ENCODE results near the gene NT5DC2.

Gene NT5DC2

DNA sequence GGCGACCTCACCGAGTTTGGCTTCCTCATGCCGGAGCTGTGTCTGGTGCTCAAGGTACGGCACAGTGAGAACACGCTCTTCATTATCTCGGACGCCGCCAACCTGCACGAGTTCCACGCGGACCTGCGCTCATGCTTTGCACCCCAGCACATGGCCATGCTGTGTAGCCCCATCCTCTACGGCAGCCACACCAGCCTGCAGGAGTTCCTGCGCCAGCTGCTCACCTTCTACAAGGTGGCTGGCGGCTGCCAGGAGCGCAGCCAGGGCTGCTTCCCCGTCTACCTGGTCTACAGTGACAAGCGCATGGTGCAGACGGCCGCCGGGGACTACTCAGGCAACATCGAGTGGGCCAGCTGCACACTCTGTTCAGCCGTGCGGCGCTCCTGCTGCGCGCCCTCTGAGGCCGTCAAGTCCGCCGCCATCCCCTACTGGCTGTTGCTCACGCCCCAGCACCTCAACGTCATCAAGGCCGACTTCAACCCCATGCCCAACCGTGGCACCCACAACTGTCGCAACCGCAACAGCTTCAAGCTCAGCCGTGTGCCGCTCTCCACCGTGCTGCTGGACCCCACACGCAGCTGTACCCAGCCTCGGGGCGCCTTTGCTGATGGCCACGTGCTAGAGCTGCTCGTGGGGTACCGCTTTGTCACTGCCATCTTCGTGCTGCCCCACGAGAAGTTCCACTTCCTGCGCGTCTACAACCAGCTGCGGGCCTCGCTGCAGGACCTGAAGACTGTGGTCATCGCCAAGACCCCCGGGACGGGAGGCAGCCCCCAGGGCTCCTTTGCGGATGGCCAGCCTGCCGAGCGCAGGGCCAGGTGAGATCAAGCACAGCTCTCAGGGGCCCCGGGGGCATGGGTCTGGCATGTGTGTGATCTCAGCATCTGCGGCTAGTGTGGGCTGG, 45.6 kb downstream of the NT5DC2 start:
- no peak for DNase-seq

DNA sequence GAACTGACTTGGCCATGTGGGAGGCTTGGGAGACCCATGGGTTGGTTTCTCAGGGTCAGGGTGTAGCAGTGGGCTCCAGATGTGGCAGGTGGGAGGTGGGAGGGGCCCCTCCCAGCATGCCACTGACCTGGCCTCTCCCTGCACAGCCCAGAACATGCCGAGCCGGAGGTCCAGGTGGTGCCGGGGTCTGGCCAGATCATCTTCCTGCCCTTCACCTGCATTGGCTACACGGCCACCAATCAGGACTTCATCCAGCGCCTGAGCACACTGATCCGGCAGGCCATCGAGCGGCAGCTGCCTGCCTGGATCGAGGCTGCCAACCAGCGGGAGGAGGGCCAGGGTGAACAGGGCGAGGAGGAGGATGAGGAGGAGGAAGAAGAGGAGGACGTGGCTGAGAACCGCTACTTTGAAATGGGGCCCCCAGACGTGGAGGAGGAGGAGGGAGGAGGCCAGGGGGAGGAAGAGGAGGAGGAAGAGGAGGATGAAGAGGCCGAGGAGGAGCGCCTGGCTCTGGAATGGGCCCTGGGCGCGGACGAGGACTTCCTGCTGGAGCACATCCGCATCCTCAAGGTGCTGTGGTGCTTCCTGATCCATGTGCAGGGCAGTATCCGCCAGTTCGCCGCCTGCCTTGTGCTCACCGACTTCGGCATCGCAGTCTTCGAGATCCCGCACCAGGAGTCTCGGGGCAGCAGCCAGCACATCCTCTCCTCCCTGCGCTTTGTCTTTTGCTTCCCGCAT, 46.4 kb downstream of the NT5DC2 start:
- no peak for DNase-seq

DNA sequence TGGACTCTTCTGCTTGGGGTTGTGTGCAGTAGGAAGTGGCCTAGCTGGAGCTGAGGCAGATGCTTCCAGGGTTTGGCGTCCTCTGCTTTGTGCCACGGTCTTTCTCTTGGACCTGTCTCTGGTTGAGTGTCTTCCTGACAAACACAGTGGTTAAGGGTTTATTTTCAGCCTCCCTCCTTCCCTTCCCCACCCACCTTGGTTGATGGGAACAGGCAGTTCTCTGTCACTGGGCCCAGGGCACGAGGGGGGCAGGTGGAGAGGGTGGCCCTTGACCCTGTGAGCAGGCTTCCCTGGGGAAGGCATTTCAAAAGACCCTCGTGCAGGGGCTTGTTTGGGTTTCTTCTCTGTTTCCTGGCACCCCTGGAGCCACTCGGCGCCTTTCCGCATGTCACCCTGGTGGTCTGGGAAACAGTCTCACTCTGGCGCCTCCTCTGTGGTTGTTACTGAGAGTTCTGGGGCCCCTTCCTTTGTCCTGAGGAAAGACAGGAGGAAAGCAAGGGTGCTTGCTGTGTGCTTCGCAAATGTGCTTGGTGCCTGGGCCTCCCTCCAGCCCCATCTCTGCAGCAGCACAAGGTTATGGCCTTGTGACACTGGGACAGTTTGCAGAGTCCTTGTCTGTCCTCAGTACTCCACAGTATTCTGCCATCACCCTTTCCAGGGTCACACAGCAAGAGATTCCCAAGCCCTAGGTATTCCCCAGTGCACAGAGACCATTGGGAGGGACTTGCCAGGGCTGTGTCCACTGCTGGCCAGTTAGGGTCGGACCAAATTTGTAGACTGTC, 48.8 kb downstream of the NT5DC2 start:
- no peak for DNase-seq

DNA sequence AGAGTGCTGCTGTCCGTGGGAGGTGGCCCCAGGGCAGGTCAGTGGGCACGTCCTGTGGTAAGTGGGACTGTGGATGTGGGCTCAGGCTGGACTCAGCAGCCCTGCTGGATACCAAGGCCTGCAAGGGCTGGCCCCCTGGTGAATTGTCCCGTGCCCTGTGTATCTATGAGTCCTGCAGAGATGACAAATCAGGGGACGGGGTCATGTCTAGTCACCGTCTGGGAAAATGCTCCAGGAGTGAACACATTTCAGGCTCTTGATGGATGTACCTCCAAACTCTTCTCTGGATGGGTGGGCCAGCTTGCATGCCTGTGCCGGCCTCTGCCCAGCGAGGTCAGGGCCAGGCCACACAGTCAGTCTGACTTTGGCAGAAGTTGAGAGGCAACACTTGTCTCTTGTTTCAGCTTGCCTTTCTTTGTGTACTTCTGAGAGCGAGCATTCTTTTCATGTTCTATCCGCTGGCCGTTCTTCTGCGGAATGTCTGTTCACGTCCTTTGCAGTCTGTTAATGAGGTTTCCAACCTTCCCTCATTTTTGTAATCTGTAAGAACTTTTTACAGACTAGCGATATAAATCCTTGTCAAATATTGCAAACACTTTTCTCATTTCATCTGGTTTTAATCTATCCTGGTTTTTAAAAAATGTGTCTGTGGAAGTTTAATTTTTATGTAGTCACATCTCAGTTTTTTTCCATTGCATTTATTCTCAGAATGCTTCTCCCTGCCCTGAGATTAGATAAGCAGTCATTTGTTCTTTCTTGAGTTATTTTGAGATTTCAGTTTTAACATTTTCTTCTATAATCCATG, 49.9 kb downstream of the NT5DC2 start:
- DNase-seq, result peak; percentile 44

DNA sequence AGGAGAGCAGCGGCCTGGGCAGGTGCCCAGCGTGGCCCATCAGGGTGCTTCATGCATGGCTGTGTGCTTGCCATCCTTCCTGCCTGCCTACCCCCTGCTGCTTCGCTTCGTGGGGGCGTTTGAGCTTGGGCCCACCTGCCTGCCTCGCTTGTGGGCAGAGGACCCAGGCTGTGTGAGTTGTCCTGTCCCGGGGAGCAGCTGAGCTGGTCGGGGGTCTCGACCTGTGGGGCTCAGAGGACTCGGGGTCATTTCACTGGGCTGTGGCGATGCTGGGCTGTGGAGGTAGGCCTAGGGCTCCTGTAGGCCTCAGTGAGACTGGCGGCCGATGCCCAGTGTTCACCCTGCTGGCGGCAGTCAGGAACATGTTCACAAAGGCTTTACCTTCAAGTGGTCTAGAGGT, 50.6 kb downstream of the NT5DC2 start:
- no peak for DNase-seq

DNA sequence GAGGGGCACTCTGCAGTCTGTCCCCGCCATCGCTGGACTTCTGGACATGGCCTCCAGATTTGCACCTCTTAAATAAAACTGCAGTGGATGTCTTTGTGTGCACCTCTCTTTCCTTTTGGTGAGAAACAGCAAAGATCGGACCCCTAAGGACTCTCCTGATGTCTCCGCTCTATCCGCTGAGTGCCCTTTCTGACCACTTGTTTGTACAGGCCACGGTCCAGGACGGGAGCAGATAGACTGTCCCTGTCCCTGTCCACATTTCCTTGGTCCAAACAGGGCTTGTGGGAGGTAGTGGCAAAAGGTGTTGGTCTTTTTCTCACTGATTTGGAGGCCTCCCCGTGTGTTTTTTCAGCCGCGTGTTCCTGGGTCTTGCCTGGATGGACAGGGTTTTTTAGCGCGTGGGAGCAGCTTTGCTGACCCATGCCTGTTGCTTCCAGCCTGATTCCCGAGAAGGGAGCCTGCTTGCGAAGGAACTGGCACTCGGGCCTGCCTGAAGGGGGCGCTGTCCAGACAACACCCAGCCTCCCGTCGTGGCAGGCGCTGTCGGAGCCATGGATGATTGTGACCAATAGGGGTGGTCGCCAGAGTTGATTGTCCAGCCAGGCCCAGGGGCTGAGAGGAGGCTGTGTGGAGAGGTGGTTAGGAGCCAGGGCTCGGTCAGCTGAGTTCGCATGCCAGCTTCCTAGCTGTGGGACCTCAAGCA, 51.7 kb downstream of the NT5DC2 start:
- no peak for DNase-seq

DNA sequence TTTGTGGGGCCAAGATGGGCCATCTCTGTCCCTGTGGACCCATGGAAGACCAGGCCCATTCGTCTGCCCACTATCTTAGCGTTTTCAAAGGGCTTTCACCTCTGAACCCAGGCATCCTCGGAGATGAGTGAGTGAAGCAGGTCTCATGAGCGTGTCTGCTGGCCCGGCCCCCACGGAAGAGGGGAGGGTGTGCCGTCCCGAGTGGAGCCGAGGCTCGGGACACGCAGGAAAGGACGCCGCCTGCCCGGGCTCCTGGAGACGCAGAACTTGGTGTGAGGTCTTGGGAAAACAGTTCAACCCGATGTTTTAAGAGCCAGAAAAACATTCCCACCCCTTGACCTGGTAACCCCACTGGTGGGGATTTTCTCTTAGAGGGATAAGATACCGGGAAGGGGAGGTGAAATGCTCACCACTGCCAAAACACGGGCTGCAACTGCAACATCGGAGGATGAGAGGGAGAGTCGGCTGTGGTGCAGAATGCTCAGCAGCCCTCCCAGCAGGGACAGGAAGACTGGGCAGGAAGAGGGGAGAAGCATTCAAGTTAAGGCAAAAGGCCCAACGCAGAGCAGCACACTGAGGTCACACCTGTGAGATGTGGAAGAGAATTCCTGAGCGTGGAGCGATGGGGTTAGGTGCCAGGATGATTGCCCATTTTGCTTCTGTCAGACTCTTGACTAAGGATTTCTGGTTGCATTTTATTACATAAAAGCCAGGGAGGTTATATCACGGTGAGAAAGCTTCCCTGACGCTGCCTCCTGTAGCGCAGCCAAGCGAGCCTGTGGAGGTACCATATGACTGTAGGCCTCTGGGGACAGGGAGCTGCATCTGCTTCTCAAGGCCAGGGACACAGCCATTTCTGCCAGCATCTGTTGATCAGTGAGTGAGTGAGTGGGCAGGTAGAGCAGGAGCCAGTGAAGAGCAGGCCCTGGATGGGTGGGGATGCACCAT, 52.6 kb downstream of the NT5DC2 start:
- DNase-seq, result no peak

DNA sequence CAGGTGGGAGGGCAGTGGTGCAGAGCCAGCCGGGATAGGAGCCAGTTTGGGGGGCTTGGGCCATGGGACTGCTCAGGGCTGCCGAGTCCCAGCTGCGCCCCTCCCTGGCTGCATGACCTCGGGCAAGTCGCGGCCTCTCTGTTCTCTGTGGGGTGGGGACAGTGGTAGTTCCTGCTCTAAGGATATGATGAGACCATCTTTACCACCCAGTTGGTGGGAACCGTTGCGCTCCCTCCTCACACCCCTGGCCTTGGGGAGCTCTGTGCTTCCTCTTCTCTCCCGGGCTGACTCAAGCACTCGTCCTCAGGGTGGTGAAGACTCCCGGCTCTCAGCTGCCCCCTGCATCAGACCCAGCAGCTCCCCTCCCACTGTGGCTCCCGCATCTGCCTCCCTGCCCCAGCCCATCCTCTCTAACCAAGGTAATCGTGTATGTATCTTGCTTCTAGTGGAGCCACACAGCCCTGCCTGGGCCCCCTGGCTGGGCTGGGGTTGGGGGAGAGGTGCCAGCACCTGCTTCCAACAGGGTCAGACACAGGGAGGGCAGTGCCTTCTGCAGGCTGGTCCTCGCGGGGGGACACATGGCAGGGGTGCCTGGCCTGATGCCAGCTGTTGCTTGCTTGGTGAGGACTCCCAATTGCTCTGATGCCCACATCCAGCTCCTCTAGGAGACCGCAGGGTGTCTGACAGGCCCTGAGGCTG, 53.6 kb downstream of the NT5DC2 start:
- DNase-seq, result no peak

DNA sequence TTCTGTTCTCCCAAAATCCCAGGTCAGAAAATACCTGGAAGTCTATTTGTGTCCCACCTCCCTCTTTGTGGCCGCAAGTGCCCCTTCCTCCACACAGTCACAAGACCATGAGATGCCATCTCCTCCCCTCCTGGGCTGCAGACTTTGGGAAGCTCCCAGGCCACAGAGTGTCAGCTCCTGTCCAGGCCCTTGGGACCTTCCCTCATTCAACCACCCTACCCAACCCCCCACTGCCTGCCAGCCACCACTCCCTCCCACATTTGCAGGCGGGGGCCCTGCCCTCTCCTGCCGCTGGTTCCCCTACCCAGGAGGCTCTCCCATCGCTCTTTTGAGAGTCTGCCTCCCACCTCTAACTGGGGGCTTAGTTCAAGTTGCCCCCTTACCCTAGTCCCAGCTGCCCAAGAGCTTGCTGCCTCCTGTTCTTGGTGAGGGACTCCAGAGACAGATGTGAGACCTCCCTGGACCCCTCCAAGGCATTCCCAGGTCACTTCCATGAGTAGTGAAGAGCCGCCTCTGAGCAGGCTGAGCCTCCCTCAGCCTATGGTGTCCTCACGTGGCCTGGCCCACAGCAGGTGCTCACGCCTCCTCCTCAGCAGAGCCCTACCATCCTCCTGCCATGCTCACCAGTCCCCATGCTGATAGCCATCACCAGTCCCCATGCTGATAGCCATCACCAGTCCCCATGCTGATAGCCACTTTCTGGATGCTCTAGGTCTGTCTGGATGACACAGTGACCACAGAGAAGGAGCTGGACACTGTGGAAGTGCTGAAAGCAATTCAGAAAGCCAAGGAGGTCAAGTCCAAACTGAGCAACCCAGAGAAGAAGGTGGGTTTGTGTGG, 54.4 kb downstream of the NT5DC2 start:
- no peak for DNase-seq

DNA sequence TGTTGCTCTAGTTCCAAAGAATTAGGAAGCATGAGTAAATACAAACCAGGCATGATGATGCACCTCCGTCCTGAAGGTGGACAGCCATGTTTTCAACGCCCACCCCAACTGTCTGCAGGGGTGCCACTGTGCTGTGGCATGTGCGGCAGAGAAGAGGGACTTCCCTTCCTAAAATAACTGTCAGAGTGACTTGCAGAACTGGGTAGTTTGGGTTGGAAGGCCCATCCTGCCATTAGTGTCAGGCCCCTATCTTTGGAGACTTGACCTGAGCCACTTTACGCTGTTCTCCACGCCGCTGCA, 55.9 kb downstream of the NT5DC2 start:
- no peak for DNase-seq

DNA sequence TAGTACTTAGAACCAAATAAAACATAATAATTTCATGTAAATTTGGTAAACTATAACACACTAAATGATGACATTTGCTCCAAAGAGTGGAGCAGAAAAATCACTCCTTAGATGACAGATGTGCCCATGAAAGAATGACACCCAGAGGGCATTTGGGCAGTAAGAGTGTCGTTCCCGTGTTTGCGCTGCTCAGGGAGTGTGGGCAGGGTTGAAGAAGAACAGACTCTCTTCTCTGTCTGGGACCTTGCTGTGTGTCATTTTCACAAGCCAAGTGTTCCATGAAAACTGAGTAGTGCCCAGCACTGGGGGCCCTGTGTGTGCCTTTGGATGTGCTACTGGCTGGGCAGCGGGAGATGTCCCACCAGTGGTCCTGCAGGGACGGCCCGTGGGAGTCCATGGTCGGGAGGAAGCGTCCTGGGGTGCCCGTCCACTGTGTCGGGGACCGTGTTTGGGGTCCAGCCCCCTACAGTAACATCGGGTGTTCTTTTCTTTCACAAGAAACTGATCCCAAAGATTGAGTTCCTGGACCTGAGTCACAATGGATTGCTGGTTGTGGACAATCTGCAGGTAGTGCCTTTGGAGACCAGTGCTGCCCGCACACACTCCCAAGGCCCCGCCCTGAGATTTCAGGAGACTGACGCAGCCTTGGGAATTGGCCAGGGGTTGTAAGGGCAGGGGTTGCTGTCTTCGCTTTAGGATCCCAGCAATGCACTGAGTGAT, 56.4 kb downstream of the NT5DC2 start:
- no peak for DNase-seq

Data from fibroblast of skin of scalp (primary cell).